Body of pancreas (tissue), 4 donors: ENCODE results near the gene C17orf113. TPM values are rescaled to one million over a fixed set of nuclear protein-coding genes. Genes with fewer than 3 reads are reported as not detected.

Experiments
- ATAC-seq: fragments of 150-250 bp; one replicate; pipeline ENCODE4 v1.9.1; 2016
- DNase-seq, 4 donors: peaks; one replicate each; pipeline ENCODE4 v3.0.0-alpha.2; 2019
- H3K27ac ChIP-seq, 4 donors: fragments of 200-600 bp; sonication (generic); 1 replicate in 3 of 4; 2 replicates in 1 of 4; pipeline versions ENCODE4 v1.5.1 to v1.6.1; 2016 to 2019; ENCODE audit warnings: mild to moderate bottlenecking in 1 of 4, mixed read lengths in 1 of 4, moderate library complexity in 1 of 4
- H3K27me3 ChIP-seq, 2 donors: fragments of 200-600 bp; sonication (generic); one replicate each; pipeline ENCODE4 v1.6.0; 2016; ENCODE audit warnings: mild to moderate bottlenecking in 1 of 2
- H3K36me3 ChIP-seq, 2 donors: fragments of 200-600 bp; sonication (generic); replicated peaks in 1 of 2; 2 replicates each; pipeline ENCODE4 v1.5.1; 2016; ENCODE audit warnings: low read depth in 2 of 2; ENCODE audit not compliant: insufficient read depth in 1 of 2
- H3K4me1 ChIP-seq: fragments of 200-600 bp; sonication (generic); one replicate; pipeline ENCODE4 v1.6.0; 2016
- H3K4me3 ChIP-seq, 2 donors: fragments of 200-600 bp; sonication (generic); 1 replicate in 1 of 2; 2 replicates in 1 of 2; pipeline ENCODE4 v1.5.1; 2016 to 2019
- H3K9me3 ChIP-seq, 3 donors: fragments of 200-600 bp; sonication (generic); 1 replicate in 2 of 3; 2 replicates in 1 of 3; pipeline ENCODE4 v1.5.1; 2016
- POLR2A ChIP-seq, 3 donors: fragments of 450-650 bp; IDR thresholded peaks; one replicate each; pipeline ENCODE4 v1.6.1; 2016; ENCODE audit warnings: antibody characterized with exemption in 3 of 3, mild to moderate bottlenecking in 2 of 3
- WGBS, 2 donors: methylation state at CpG; one replicate each; pipeline ENCODE4 v1.1.5; 2017; 5-methylcytosine and 5-hydroxymethylcytosine counted together
- intact Hi-C: fragments of 100-400 bp; cut with DNase I; formaldehyde crosslinking; loops from one replicate; pipeline ENCODE4 v1.15.1; 2023
- total RNA-seq, 2 donors: library from RNA; depleted of rRNA; stranded (reverse); fragments of >200 nt; gene quantifications; one replicate each; pipeline ENCODE4 v1.1.0, GENCODE V29; 2016
- TF ChIP-seq, protein P1 (sequence below), 7 experiments: fragments of 450-650 bp in 4 of 7; fragments of 200-600 bp in 3 of 7; sonication (generic) in 3 of 7; IDR thresholded peaks; one replicate each; pipeline ENCODE4 v1.5.1; 2016 to 2019; ENCODE audit warnings: antibody characterized with exemption in 7 of 7

C17orf113 gene
- total RNA-seq, 2 donors from 2014 or later: 1.6 to 4.4 TPM

DNA sequence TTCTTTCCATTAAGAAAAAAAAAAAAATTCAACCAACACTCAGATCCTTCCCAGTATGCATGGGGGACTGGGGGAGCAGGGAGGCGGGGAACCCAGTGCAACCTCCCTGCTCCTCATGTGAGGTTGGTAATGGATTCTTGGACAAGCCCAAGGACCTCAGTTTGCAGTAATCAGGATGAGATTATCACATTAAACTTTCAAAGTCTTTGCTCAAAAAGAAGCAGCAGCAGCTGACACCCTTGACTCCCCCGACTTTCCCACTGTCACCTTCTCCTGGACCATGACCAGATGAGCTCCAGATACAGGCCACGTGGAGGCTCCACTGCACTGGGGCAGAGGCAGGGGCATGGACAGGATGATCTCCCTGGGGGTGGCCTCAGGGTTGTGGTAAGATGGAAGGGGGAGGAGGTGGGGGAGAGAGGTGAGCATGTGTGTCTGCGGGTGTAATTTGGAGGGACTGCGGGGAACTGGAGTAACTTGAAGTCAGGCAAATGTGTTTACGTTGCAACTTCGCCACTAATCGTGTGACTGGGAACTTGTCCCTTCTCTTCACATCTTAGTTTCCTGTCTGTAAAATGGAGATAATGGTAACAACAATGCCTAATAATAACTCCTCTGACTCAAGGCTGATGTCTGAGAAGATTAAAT is 28.1 kb upstream of the C17orf113 start:
- no peak for TF ChIP-seq POLR2A (IDR thresholded peaks at IDR 0.05)
- TF ChIP-seq, protein P1, sequence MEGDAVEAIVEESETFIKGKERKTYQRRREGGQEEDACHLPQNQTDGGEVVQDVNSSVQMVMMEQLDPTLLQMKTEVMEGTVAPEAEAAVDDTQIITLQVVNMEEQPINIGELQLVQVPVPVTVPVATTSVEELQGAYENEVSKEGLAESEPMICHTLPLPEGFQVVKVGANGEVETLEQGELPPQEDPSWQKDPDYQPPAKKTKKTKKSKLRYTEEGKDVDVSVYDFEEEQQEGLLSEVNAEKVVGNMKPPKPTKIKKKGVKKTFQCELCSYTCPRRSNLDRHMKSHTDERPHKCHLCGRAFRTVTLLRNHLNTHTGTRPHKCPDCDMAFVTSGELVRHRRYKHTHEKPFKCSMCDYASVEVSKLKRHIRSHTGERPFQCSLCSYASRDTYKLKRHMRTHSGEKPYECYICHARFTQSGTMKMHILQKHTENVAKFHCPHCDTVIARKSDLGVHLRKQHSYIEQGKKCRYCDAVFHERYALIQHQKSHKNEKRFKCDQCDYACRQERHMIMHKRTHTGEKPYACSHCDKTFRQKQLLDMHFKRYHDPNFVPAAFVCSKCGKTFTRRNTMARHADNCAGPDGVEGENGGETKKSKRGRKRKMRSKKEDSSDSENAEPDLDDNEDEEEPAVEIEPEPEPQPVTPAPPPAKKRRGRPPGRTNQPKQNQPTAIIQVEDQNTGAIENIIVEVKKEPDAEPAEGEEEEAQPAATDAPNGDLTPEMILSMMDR (IDR thresholded peaks at IDR 0.05): no peak
- Histone ChIP-seq H3K9me3 (no peaks in the 10 kb centered on the region), H3K4me1 (no peaks in the 10 kb centered on the region), H3K4me3 (no peak overlapping the region), H3K27me3 (no peaks in the 10 kb centered on the region), H3K27ac (no peak overlapping the region), H3K36me3 (no peaks in the 10 kb centered on the region)
- ATAC-seq (no peak), DNase-seq (no peak)
- intact Hi-C loops: no loop called here
- 72 to 73% methylated on average over 8 of the region's 8 CpGs for WGBS, 2 donors

DNA sequence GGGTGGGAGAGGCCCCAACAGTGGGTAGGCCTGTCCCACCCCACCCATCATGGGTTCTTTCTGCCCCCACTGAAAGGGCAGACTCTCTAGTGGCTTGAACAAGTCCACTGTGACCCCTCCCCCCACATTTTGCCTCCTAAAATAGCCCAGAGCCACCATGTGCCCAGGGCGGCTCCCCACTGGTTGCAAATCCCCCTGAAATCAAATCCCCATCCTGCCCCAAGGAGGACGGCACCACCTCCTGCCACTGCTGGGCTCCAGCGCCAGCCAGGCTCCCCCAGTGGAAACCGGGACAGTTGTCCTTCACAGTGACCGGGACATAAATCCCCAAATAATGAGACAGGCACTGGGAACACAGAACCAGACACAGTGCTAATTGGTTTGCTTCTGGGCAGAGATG is 27.4 kb upstream of the C17orf113 start:
- no peak for DNase-seq

DNA sequence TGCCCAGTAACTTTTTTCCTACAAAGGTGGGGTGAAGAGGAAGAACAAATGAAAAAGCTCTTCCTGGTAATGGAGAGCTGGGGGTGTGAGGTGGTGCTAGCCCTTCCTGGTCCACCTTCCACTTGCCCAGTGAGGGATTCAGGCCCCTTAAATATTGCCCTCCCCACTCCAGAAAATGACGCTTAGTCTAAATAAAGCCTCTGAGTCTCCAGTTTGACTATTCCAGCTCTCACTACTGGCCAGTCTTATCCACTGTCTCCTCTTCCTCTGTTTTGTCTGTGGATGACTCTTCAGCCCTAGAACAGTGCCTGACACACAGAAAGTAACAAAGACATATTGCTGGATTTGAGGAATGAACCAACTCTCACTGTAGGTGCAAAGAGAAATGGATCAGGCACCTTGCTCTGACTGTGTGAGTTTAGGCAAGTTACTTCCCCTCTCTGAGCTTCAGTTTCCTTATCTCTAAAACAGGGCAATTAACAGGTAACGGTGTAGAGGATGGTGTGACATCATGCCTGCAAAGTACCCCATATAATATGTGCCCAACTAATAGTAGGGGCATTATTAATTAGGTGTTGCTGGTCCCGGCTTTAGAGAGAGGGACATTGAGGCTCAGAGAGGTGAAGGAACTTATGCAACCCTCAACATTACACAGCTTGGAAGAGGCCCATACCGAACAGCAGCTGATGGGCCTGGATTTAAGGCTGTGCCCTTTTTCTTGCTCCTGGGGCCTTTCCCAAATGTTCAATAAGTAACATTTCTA is 26.6 kb upstream of the C17orf113 start:
- Histone ChIP-seq H3K27ac (no peak overlapping the region), H3K9me3 (no peaks in the 10 kb centered on the region), H3K4me1 (peaks cover 9% of the 10 kb centered on the region), H3K27me3 (peaks cover 0 to 8% of the 10 kb centered on the region in 2 donors), H3K4me3 (no peak overlapping the region), H3K36me3 (no peaks in the 10 kb centered on the region)
- WGBS, 2 donors: 75 to 77% methylated on average over 4 of the region's 4 CpGs
- no peak for ATAC-seq
- DNase-seq: no peak
- TF ChIP-seq, protein P1 (IDR thresholded peaks at IDR 0.05): no peak
- TF ChIP-seq POLR2A (IDR thresholded peaks at IDR 0.05): no peak
- intact Hi-C loops: no loop called here

More for the DNA sequence above, 27.4 kb upstream of the C17orf113 start:
- intact Hi-C loops: no loop called here
- WGBS, 2 donors: 83% methylated on average over 5 of the region's 5 CpGs; no CpG with 5 or more reads in 1 of the 2 donors
- Histone ChIP-seq H3K4me1 (peaks cover under 1% of the 10 kb centered on the region), H3K9me3 (no peaks in the 10 kb centered on the region), H3K27ac (no peak overlapping the region), H3K27me3 (peaks cover 0 to 2% of the 10 kb centered on the region in 2 donors), H3K4me3 (no peak overlapping the region), H3K36me3 (no peaks in the 10 kb centered on the region)
- TF ChIP-seq, protein P1 (IDR thresholded peaks at IDR 0.05): no peak
- no peak for TF ChIP-seq POLR2A (IDR thresholded peaks at IDR 0.05)
- no peak for ATAC-seq

DNA sequence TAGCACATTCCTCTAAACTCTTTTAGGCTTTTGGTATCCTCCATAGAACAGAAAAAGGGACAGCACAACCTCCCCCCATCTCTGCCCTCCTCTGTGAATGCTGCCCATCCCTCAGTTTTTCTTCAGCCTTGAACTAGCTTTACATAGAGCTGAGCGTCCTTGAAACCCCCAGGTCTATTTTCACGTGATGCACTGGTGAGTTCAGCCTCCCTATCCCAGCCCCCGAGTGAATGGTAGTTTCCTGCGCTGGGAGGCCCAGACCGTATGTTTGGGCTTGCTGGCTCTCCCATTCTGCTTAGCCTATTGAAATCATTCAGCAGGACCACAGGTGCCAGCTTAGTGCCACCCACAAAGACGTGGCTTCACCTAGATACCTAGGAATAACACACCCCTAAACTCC is 25.4 kb upstream of the C17orf113 start:
- DNase-seq (no peak), ATAC-seq (no peak)
- Histone ChIP-seq H3K36me3 (no peaks in the 10 kb centered on the region), H3K9me3 (no peaks in the 10 kb centered on the region), H3K4me1 (peaks cover 10% of the 10 kb centered on the region), H3K4me3 (no peak overlapping the region), H3K27ac (no peak overlapping the region), H3K27me3 (peaks cover 0 to 13% of the 10 kb centered on the region in 2 donors)
- WGBS, 2 donors: 61 to 66% methylated on average over 6 of the region's 6 CpGs
- TF ChIP-seq POLR2A (IDR thresholded peaks at IDR 0.05): no peak
- TF ChIP-seq, protein P1 (IDR thresholded peaks at IDR 0.05): no peak
- intact Hi-C loops: no loop called here
